HCT116 (cell line): ENCODE data around the gene CBX7.

ENCODE experiments used
- ATF3 ChIP-seq: IDR thresholded peaks from 2 replicates; pipeline ENCODE4 v1.6.1; 2012
- CEBPB ChIP-seq: IDR thresholded peaks from 2 replicates; pipeline ENCODE4 v1.6.1; 2012; ENCODE audit warnings: low read depth
- CTCF ChIP-seq, 3 experiments: fragments of 200-600 bp in 1 of 3; sonication (generic) in 1 of 3; IDR thresholded peaks in 2 of 3; conservative IDR thresholded peaks in 1 of 3; 2 replicates each; pipeline ENCODE4 v1.5.1; 2012 to 2017; ENCODE audit warnings: low read depth in 2 of 3, low read length in 2 of 3, antibody characterized with exemption in 1 of 3, borderline replicate concordance in 1 of 3, control low read depth in 1 of 3, mild to moderate bottlenecking in 1 of 3, mixed read lengths in 1 of 3, mixed run types in 1 of 3, moderate library complexity in 1 of 3; ENCODE audit not compliant: insufficient read depth in 1 of 3
- EGR1 ChIP-seq: IDR thresholded peaks from 2 replicates; pipeline ENCODE4 v1.6.1; 2012; ENCODE audit warnings: low read depth
- EZH2 ChIP-seq: fragments of 200-600 bp; sonication (generic); IDR thresholded peaks from 2 replicates; pipeline ENCODE4 v1.6.1; 2017; ENCODE audit warnings: antibody characterized with exemption, mixed run types
- EZH2phosphoT487 ChIP-seq: fragments of 200-600 bp; IDR thresholded peaks from 2 replicates; pipeline ENCODE4 v1.6.1; 2018; ENCODE audit warnings: antibody characterized with exemption, borderline replicate concordance
- POLR2AphosphoS5 ChIP-seq: IDR thresholded peaks from 2 replicates; pipeline ENCODE4 v1.6.1; 2011; ENCODE audit warnings: mild to moderate bottlenecking, low read depth, low read length, moderate library complexity
- REST ChIP-seq: IDR thresholded peaks from 2 replicates; pipeline ENCODE4 v1.6.1; 2012; ENCODE audit warnings: low read depth

- TF ChIP-seq EZH2phosphoT487, result no peak
- no peak for TF ChIP-seq CTCF (IDR thresholded peaks at IDR 0.05 in 2 of 3, conservative IDR thresholded peaks at IDR 0.05 in 1 of 3; ENCODE audit: borderline replicate concordance in 1 of 3, insufficient read depth in 1 of 3, low read depth in 2 of 3, low read length in 2 of 3)
- no peak for TF ChIP-seq EGR1
- no peak for TF ChIP-seq ATF3
- TF ChIP-seq CEBPB, result no peak
- no peak for TF ChIP-seq POLR2AphosphoS5
- no peak for TF ChIP-seq EZH2
- no peak for TF ChIP-seq REST
Measured at GRCh38 chr22:39169797-39170466, 17.5 kb upstream of the CBX7 start.
